GM19239 (cell line): Measurements from ENCODE around the gene SHMT2.

Experiments used
- DNase-seq: peaks from one replicate; pipeline ENCODE4 v3.0.0; 2011; ENCODE audit warnings: low spot score; ENCODE audit not compliant: insufficient read length
- FAIRE-seq: peaks from 2 replicates; lab custom pipeline; 2011; peaks lifted over from hg19 to GRCh38; lab: Jason Lieb, UNC

Gene SHMT2

DNA sequence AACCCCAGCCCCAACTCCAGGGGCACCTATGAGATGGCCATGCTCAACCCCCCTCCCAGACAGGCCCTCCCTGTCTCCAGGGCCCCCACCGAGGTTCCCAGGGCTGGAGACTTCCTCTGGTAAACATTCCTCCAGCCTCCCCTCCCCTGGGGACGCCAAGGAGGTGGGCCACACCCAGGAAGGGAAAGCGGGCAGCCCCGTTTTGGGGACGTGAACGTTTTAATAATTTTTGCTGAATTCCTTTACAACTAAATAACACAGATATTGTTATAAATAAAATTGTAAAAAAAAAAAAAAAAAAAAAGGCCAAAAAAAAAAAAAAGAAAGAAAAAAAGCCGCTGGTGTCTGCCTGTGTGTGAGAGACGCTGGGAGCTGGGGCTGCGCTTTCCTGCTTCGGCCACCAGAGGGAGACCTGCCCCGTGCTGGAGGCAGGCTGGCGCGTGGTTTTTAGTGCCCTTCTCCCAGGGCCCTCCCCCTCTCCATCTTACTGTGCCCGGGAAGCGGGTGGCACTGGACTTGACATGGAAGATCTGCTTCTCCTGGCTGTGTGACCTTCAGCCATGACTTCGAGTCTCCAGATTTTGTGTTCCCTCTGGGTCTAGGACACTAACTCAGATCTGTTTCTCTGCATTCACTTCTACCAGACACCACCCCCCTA, 16.3 kb upstream of the SHMT2 start:
- FAIRE-seq = peak; percentile 78

DNA sequence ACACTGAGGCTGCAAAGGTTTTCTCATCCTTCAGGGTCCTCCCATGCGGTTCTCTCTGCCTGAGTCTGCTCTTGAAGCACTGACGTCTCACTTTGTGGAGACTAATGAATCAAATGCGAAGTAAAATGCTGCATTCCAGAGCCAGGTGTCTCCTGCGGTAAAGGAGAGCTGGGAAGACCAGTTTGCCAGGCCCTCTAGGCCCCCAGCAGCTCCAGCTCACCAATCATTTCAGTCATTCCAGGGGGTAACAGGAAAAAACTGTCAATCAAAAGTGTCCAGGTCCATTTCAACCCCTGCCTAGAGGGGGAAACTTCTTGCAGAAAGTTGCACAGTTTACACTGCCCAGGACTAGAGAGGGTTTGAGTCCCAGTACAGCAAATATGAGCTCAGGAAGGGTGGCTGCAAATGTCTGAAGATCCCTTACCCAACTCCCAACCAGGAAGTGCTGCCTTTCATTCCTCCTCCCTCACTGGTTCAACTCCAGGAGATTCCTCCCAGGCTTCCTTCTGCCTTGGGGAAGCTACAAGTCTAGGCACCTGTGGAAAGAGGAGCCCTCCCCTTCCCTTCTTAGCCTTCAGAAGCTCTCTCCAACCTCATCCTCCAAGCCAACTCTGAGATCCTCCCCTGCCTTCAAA, 15.6 kb upstream of the SHMT2 start:
- DNase-seq (no peak), FAIRE-seq (peak; percentile 37)

More for the DNA sequence above, 16.3 kb upstream of the SHMT2 start:
- peak; percentile 97 for DNase-seq

DNA sequence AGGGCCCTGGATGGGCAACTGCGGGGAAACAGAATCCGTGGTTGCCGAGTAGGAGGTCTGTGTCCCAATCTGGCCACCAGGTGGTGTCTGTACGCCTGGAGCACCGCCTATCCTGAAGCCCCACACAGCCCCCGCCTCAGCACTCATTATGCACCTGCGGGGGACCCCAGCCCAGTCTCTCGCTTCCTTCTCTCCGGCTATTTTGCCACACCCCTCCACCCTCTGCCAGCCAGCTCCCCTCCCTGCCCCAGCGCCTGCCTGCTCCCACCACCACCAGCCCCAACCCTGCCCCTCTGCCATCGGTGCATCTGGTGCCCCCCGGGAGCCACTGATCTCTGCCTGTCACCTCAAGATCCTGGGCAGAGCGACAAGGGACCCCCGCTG, 15.1 kb upstream of the SHMT2 start:
- DNase-seq = peak; percentile 83
- FAIRE-seq = no peak

DNA sequence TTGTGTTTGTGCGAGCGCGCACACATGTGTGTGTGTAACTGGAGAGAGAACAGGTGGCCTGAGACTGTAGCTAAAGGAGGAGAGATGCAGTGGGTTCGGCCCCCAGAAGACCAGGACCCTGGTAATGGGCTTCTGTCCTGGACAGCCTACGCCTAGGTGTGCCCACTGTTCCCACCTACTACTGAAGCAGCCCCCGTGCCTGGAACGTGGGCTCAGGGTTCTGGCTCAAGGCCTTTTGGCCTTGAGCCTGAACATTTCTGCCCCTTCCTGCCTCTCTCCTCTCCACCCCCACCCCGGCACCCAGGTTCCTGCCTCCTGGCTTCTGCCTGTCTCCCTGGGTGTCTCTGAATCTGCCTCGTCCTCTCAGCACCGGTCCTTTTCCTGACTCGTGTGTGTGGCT, 14.4 kb upstream of the SHMT2 start:
- DNase-seq (no peak), FAIRE-seq (no peak)

DNA sequence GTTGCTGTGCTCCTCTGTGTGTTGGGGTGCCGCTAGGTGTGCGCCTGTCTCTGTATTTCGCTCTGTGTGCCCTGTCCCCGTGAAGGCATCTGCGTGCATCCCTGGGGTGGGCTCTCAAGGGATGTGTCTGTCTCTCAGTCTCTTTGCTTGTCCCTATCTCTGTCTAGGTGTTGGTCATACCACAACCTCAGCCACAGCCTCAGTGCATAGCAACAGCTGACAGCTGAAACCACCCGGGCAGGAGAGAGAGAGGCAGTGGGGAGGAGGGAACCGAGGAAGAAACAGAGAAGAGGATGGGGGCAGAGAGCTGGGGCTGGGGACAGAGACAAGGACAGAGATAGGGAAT, 13.9 kb upstream of the SHMT2 start:
- DNase-seq = peak; percentile 81
- peak; percentile 61 for FAIRE-seq

DNA sequence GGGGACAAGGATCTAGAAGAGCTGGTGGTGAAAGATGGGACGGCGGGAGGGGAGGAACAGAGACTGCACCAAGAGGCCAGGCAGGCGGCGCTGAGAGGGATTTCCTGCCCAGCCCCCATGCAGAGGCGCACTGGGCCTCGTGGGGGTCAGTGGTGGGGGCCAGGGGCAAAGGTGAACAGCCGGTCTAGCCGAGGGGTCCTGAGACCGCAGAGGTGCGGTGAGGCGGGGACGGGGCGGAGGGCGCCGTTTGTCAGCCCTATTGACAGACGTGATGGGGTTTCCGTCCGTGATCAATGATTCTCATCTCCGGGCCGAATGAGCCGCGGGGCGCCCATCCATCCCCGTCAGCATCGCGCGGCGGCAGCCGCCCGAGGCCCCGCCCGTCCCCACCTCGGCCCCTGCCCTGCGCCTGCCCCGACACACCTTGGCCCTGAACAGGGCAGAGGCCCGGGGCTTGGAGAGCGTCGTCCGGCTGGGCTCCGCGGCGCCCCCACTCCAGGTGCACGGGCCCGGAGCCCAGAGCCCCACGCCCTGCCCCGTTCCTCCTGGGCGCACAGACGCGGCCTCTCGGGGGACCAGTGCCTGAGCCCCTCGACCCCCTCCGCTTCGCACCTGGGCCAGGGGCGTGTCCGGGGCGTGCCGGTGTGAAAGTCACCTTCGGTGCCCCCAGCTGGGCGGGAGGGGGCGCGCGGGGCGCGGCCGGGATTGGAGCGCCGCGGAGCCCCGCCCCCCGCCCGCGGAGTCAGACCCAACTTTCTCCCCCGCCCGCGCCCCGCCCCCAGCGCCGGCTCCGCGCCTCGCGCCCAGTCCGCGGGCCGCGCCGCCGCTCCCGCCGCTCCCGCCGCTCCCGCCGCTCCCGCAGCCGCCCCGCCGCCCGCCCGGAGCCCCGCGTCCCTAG, 13.2 kb upstream of the SHMT2 start, which contains the start of gene NXPH4:
Gene NXPH4 (plus strand): TSS at position 781 of the 898 bp plus-strand sequence. CDS start 176 bp downstream, outside the sequence.
- DNase-seq = peak; percentile 62

DNA sequence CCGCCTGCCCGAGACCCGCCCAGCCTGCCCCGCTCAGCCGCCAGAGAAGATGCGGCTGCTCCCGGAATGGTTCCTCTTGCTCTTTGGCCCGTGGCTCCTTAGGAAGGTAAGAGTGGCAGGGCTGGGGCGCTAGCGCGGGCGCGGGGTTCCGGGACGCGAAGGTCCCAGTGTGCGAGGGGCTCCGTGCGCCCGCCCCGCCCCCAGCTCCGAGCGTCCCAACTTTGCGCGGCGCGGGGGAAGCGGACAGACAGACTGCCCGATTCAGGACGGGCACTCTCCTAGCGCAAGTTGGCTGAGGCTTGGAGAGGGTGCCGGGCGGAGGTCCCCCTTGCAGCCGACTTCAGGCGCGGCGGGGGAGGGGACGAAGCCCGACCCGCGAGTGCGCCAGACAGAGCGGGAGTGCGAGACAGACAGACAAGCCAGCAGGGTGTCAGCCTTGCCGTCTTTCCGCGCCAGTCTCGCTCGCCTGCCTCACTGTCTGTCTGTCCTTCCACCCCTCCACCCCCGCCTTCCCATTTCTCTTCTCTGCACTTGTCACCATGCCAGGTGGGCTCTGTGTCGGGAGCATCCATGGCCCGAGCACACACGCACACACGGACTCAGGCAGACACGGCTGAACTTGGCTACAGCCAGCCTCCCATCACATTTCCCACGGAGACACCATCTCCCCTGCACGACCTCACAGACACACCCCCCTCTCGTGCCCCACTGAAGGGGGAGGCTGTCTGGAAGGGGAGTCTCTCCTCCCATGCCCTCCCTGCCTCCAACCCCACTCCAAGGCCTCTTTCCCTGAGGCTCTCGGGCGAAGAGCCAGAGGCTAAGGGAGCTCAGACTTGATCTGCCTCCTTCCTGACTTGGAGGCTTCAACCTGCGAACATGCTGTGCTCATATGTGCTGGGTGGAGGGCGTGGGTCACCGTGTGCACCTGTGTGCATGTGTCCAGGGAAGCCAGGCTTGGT, 12.3 kb upstream of the SHMT2 start:
- no peak for FAIRE-seq
- no peak for DNase-seq

More for the DNA sequence above, 13.2 kb upstream of the SHMT2 start, which contains the start of gene NXPH4:
- peak; percentile 11 for FAIRE-seq

DNA sequence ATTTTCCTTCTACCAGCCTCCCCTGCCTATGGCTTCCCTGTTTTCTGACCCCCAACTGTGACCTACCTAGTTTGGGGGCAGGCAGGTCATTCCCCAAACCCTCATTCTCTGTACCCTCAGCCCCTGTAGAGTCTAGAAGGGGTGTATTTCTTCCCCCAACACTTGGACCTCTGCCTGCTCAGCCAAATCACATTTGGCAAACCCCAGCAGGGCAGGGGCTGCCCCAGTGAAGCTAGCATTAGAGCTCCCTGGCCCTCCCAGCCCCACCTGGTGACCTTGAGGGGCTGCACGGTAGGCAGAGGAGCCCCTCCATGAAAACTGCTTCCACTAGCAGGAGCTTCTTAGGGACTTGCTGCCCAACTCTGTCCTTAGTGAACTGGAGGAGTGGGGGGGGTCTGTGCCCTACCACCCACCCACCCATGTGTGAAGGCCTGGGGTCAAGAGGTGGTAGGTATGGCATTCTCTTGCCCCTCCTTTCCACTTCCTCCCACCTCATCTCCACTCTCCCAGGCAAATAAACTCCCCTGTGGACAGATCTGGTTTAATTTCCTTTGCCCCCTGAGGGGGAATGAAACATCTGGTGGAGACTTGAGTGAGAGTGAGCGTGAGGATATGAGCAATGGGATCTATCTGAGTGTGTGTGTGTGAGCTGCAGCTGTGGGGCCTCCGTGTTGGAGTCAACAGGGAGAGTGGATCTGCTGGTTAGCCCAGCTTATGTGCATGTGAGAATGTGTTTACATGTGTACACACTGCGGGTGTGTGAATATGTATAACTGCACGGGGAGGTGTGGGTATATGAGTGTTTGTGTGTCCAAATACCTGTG, 11.3 kb upstream of the SHMT2 start:
- DNase-seq (no peak), FAIRE-seq (no peak)

DNA sequence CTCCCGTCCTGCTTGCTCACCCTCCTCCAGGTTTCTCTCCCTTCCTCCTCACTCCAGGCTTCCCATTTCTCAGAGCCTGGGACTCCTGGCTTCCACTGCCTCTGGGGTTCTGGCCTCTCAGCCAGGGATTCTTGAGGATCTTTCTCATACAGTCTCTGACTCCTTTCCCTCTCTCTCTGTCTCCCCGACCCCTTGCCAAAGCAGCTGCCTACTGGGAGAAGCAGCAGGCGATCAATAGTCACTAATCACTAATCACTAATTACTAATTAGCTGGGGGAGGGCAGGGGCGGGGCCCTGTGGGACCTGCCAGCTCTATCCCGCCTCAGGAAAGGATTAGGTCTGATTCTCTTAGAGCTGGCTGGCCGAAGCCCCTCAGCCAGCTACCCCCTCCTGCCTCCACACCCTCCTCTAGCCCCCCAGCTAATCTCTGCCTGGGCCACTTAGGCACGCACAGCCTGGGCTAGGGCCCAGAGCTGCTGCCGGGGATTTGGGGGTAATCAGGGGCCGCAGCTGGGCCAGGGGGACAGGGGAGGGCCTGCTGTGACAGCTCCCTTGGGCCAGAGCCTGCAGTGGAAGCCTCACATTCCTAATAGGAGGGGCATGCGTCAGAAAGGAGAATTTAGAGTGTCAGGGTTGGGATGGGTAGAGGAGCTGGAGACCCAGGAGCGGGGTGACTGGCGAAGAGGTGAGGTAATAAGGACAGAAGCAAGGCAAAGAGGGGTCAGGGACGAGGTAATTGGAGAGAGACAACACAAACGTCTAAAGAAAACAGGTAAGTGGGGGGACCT, 10.1 kb upstream of the SHMT2 start:
- DNase-seq (no peak), FAIRE-seq (no peak)

DNA sequence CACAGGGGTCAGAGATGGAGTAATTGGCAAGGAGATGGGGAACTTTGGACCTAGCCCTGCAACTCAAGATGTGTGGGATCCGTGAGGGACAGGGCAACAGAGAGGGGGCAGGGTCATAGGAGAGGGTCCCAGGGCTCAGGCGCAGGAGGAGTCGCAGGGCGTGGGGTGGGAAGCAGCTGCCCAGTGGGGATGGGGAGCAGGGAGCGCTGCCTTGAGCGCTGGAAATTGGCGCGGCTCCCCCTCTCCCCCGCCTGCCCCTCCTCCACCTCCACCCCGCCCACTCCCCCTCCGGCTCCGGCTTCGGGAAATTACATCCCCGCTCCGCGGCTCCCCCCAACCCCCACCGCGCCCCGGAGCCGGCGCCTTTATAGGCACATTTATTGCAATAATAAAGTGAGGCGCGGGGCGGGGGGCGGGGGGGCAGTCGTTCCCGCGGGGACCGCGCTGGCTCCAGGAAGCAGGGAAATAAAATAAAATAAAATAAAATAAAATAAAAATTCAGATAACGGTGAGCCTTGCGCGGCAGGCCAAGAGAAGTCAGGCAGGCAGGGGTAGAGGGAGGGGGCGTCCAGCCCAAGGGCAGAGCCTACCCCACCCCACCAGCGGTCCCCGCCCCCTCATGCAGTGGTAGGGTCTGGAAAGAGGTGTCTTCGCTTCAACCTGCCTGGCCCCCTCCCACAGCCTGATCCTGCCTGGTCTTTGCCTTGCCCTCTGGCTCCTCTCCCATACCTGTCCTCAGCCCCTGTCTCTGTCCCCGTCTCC, 9.3 kb upstream of the SHMT2 start:
- no peak for FAIRE-seq
- no peak for DNase-seq

DNA sequence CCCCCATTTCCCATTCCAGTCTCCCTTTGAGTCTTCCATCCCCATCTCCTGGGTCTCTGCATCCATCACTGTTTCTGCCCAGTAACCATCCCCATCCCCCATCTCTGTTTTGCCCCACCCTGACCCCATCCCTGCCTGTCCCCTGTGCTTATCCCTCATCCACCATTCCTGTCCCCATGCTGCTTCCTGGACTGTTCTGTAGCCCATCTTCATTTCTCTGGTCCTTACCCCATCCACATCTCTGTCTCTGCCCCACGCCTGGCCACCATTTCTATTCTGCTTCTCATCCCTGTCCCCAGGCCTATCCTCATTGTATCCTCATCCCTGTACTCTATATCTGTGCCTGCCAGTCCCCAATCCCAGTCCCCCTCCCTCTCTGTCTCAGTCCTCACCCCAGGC, 8.7 kb upstream of the SHMT2 start:
- no peak for DNase-seq
- FAIRE-seq = no peak

DNA sequence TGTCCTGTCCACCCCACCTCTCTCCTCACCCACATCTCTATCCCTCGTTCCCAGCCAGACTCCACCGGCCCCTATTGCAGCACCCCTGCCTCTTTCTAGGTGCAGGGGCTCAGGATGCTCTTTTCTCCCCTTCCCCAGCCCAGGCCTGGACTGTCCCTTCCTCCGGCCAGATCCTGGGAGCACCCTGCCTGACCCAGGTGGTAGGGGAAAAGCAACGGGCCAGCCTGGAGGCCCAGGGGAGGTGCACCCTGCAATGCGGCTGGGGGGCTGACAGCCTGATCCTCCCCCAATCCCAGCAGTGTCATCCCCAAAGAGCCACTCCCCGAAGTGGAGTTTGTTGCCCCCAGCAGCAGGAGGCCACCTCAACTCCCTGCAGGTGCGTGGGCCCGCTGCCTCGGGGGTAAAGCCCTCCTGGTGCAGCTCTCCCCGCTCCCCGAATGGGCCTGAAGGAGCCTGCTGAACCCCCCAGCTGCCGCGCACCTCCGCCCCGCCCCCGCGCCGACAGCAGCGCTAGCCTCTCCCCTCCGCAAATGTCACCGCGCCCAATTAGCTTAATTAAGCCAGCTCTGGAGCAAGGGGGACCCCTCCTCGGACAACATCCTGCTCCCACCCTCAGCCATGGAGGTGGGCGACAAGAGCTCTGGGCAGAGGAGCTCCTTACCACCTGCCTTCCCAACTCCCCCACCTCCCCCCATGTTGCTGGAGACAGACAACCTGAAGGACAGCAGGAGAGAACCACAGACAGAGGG, 8.2 kb upstream of the SHMT2 start:
- DNase-seq = no peak
- FAIRE-seq = no peak

DNA sequence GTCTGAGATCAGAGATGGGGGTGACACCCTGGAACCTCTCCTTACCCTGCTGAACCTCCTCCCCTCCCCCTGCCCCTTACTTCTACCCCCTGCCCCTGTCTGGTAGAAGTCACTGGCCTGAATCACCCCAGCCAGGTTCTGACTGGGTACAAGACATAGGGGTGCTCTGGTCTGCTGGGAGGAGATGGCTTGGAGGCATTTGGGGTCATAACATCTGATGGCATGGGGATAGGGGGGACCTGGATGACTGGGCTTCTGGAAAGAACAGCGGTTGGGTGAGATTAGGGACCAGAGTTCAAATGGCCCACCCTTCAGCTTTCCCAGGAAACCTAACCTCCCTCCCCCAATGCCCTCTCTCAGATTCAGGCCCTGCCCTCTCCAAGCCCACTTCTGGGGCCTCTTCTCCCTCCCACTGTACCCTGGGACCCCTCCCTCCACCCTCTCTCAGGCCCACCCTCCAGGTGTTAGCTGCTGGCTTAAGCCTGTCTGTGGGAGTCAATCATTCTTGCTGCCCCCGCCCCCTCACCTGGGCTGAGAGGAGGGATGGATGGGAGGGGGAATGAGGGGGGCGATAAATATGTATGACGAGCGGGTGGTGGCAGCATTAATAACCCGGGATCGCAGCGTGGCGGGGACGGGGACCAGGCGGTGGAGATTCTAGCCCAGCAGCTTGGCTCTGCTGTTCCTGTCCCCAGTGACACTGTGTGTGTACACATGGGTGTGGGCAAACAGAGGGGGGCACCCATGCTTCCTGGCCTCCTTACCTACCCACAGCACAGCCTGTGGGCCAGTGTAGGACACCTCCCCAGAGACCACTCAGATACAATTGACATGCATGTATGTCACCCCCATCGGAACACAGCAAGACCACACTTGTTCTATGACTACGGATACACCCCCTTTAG, 7.0 kb upstream of the SHMT2 start:
- no peak for FAIRE-seq

DNA sequence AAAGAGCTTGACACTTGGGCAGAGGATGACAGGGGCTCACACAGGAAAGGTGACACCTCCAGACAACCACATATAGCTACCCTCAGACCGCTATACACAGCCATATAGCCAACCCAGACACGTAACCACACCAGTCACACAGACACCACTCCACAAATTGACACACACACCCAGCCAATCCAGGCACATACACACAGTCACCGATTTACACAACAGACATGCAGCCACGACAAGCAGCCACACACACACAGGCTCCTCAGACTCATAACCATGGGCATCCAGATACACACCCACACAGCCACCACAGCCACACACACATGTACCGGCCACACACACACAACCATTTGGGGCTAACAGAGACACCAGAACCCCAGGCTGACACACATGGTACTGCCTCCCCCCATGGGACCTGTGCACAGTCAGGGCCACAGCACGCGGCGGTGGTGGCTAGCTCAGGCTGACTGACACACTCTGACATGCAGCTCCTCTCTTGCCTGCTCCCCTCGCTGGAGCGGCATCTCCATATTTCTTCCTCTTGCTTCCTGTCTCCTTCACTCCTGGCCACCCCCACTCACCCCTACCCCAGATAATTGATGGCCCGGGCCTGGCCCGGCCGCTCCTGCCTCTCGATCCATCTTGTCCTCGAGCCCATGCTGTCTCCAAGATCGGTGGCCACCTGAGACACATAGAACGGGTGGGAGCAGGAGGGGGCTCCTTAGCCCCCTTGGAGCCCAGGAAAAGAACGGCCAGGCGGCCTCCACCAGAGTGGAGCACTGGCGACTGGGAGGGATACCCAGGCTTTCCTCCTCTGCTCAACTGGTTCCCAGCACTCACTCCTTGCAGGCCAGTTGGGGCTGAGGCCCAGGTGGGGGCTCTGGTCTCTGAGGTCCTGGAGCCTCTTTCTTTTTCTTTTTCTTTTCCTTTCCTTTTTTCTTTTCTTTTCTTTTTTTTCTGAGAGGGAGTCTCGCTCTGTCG, 6.0 kb upstream of the SHMT2 start:
- DNase-seq (no peak), FAIRE-seq (no peak)

More for the DNA sequence above, 7.0 kb upstream of the SHMT2 start:
- DNase-seq = no peak
